ENCODE measurements around the gene GAGE2A.
A peak's percentile ranks its signal among the peaks of the same experiment; 100 is the strongest.
"Not testable (repeated sequence)": the region's sequence is repeated elsewhere in the genome, so short reads cannot be mapped to it uniquely, and the experiment has no call there.

The GAGE2A gene

DNA sequence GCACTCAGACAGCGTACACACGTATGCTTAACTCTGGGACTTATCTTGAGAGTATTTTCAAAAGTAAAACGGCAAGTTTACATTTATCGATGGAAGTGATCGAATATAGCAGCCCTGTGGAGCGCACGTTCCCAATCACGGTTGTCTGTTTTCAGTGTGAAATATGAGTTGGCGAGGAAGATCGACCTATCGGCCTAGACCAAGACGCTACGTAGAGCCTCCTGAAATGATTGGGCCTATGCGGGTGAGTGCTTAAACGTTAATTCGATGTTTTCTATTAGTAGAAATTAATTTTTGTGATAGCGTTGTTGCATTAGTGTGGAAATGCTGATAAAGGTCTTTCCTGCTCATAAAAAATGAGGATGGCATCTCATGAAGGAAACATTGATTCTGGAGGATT, 1.2 kb downstream of the GAGE2A start:
- not testable (repeated sequence) for H3K4me3 ChIP-seq (ENCODE audit: low read length); H3K9ac ChIP-seq (ENCODE audit: low read length); H3K9me3 ChIP-seq (ENCODE audit: insufficient read depth, low read length); H3K79me2 ChIP-seq (ENCODE audit: low read length); H3K27me3 ChIP-seq (ENCODE audit: low read depth, low read length); H2AFZ ChIP-seq (ENCODE audit: low read depth, low read length); H3K27ac ChIP-seq (ENCODE audit: low read length); H3K4me2 ChIP-seq (ENCODE audit: low read length); H3K36me3 ChIP-seq (replicated peaks; ENCODE audit: low read depth, low read length); H3K4me1 ChIP-seq (ENCODE audit: low read length); H4K20me1 ChIP-seq (ENCODE audit: insufficient read depth, low read length)

DNA sequence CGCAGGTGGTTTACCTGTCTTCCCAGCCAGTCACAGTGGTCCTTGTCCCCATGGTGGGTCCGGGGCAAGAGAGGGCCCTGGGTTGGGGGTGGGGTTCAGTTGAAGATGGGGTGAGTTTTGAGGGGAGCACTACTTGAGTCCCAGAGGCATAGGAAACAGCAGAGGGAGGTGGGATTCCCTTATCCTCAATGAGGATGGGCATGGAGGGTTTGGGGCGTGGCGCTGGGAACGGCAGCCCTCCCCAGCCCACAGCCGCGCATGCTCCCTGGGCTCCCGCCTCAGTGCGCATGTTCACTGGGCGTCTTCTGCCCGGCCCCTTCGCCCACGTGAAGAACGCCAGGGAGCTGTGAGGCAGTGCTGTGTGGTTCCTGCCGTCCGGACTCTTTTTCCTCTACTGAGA, 9.4 kb downstream of the GAGE2A start, which contains the start of gene GAGE1:
GAGE1 (plus strand) TSS at position 301 of the 400 bp plus-strand sequence. CDS start 1,155 bp downstream, outside the sequence.
- not testable (repeated sequence) for H3K9me3 ChIP-seq (ENCODE audit: insufficient read depth, low read length); H3K4me1 ChIP-seq (ENCODE audit: low read length); H4K20me1 ChIP-seq (ENCODE audit: insufficient read depth, low read length); H3K36me3 ChIP-seq (replicated peaks; ENCODE audit: low read depth, low read length); H3K9ac ChIP-seq (ENCODE audit: low read length); H3K27ac ChIP-seq (ENCODE audit: low read length); H3K79me2 ChIP-seq (ENCODE audit: low read length); H3K27me3 ChIP-seq (ENCODE audit: low read depth, low read length); H3K4me3 ChIP-seq (ENCODE audit: low read length); H3K4me2 ChIP-seq (ENCODE audit: low read length); H2AFZ ChIP-seq (ENCODE audit: low read depth, low read length)

DNA sequence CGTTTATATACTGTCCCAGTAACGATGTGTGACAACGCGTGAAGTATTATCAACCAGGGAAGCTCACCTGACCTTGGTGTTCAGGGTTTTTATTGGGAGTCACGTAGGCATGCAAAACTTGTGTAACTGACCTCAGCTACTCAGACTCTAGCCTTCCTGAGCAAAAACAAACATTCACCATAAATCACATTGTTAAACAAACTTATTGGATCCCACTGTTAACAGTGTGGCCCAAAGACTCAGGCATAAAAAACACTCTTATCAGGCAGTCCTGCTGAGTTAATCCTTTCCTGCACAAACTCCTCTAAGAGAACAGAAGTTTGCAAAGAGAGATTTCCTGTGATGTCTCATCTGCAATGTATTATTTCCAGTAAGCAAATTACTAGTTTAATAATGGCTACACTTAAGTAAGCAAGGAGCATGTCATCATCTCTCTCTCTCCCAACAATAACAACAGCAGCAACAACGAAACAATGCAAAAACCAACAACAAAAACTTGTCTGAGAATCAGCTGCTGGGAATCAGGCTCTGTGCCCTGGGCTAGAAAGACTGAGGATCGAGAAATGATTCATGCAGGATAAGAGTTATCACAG, 21.5 kb downstream of the GAGE2A start:
- H3K79me2 ChIP-seq (ENCODE audit: low read length), result no peaks in the 10 kb centered on the region
- H3K4me3 ChIP-seq (ENCODE audit: low read length), result no peak overlapping the region
- TF ChIP-seq, protein P1, sequence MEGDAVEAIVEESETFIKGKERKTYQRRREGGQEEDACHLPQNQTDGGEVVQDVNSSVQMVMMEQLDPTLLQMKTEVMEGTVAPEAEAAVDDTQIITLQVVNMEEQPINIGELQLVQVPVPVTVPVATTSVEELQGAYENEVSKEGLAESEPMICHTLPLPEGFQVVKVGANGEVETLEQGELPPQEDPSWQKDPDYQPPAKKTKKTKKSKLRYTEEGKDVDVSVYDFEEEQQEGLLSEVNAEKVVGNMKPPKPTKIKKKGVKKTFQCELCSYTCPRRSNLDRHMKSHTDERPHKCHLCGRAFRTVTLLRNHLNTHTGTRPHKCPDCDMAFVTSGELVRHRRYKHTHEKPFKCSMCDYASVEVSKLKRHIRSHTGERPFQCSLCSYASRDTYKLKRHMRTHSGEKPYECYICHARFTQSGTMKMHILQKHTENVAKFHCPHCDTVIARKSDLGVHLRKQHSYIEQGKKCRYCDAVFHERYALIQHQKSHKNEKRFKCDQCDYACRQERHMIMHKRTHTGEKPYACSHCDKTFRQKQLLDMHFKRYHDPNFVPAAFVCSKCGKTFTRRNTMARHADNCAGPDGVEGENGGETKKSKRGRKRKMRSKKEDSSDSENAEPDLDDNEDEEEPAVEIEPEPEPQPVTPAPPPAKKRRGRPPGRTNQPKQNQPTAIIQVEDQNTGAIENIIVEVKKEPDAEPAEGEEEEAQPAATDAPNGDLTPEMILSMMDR (IDR thresholded peaks at IDR 0.05; ENCODE audit: low read depth, low read length), result no peak
- TF ChIP-seq EZH2phosphoT487 (IDR thresholded peaks at IDR 0.05; ENCODE audit: low read depth), result no peak

DNA sequence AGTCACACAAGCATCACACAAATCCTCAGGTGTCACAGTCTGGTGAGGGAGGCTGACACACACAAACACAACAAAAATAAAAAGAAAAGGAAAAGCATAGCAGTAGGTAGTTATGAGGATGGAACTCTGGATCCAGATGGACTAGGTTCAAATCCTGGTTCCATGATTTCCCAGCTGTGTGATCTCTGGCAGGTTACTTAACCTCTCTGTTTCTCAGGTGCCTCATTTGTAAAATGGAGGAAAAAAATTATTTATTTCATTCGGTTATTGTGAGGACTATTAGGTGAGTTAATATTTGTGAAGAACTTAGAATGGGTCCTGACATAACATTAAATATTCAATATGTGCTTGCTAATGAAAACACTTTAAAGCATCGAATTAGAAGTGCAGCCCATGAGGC, 29.3 kb downstream of the GAGE2A start:
- Histone ChIP-seq H3K4me2 (ENCODE audit: low read length) (no peak overlapping the region), H3K4me3 (ENCODE audit: low read length) (no peak overlapping the region), H3K79me2 (ENCODE audit: low read length) (no peaks in the 10 kb centered on the region), H4K20me1 (ENCODE audit: insufficient read depth, low read length) (no peaks in the 10 kb centered on the region), H3K9me3 (ENCODE audit: insufficient read depth, low read length) (no peaks in the 10 kb centered on the region), H3K27ac (ENCODE audit: low read length) (no peak overlapping the region), H3K36me3 (replicated peaks; ENCODE audit: low read depth, low read length) (no peaks in the 10 kb centered on the region), H2AFZ (ENCODE audit: low read depth, low read length) (no peak overlapping the region), H3K27me3 (ENCODE audit: low read depth, low read length) (no peaks in the 10 kb centered on the region), H3K9ac (ENCODE audit: low read length) (no peak overlapping the region), H3K4me1 (ENCODE audit: low read length) (no peaks in the 10 kb centered on the region)
- TF ChIP-seq, protein P1 (IDR thresholded peaks at IDR 0.05; ENCODE audit: low read depth, low read length), result no peak
- no peak for TF ChIP-seq EZH2phosphoT487 (IDR thresholded peaks at IDR 0.05; ENCODE audit: low read depth)

More for the DNA sequence above, 21.5 kb downstream of the GAGE2A start:
- no peak overlapping the region for H3K9ac ChIP-seq (ENCODE audit: low read length)
- no peaks in the 10 kb centered on the region for H3K4me1 ChIP-seq (ENCODE audit: low read length)
- no peak overlapping the region for H3K4me2 ChIP-seq (ENCODE audit: low read length)
- no peaks in the 10 kb centered on the region for H3K9me3 ChIP-seq (ENCODE audit: insufficient read depth, low read length)
- H3K36me3 ChIP-seq (replicated peaks; ENCODE audit: low read depth, low read length), result no peaks in the 10 kb centered on the region
- H3K27ac ChIP-seq (ENCODE audit: low read length), result no peak overlapping the region
- H2AFZ ChIP-seq (ENCODE audit: low read depth, low read length), result no peak overlapping the region
- no peaks in the 10 kb centered on the region for H4K20me1 ChIP-seq (ENCODE audit: insufficient read depth, low read length)
- H3K27me3 ChIP-seq (ENCODE audit: low read depth, low read length), result no peaks in the 10 kb centered on the region

DNA sequence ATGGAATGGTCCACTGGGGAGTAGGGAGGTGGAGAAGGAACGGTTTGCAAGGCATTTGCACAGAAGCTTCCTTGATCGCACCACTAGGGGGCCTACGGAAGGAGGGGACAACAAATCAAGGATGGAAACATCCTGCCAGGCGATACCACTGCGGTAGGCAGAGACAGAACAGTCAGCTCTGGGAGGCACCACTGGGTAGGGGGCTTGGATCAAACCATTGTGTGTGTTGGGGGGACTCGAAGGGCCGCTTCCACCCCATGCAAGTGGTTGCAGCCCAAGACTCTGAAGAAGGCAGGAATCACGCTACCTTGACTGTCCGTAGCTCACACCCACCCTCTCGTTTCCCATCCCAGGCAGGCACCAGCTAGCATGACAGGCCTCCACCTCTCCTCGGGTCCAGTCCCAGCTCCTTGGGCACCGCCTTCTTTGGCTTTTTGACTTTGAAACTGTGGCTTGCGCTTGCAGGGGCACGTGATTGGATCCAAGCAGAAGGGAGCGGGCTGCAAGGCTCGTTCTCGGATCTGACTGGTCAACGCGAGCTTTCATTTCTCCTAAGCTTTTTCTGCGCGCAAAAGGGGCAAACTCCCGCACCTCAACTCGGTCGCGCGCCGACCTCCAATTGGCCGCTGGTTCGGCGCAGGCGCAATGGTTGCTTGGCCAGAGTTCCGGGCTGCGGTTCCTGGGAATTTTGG, 37.9 kb downstream of the GAGE2A start:
- no peaks in the 10 kb centered on the region for H3K36me3 ChIP-seq (replicated peaks; ENCODE audit: low read depth, low read length)
- no peak overlapping the region for H3K27ac ChIP-seq (ENCODE audit: low read length)
- H3K4me2 ChIP-seq (ENCODE audit: low read length), result no peak overlapping the region
- no peak for TF ChIP-seq EZH2phosphoT487 (IDR thresholded peaks at IDR 0.05; ENCODE audit: low read depth)
- TF ChIP-seq, protein P1 (IDR thresholded peaks at IDR 0.05; ENCODE audit: low read depth, low read length), result 0 out of 2 replicates have a peak, but pooled peaks have one; percentile 4
- H3K4me1 ChIP-seq (ENCODE audit: low read length), result no peaks in the 10 kb centered on the region
- no peaks in the 10 kb centered on the region for H4K20me1 ChIP-seq (ENCODE audit: insufficient read depth, low read length)
- H3K9me3 ChIP-seq (ENCODE audit: insufficient read depth, low read length), result no peaks in the 10 kb centered on the region
- no peak overlapping the region for H2AFZ ChIP-seq (ENCODE audit: low read depth, low read length)
- H3K4me3 ChIP-seq (ENCODE audit: low read length), result no peak overlapping the region
- H3K79me2 ChIP-seq (ENCODE audit: low read length), result no peaks in the 10 kb centered on the region
- H3K27me3 ChIP-seq (ENCODE audit: low read depth, low read length), result no peaks in the 10 kb centered on the region
- H3K9ac ChIP-seq (ENCODE audit: low read length), result no peak overlapping the region

Measured in OCI-LY3 (cell line).